GM12873 (cell line): ENCODE results near the gene GSG1.

Experiments
- CTCF ChIP-seq: IDR thresholded peaks from 2 replicates; pipeline ENCODE4 v1.5.1; 2012; ENCODE audit warnings: low read depth, mild to moderate bottlenecking, moderate library complexity, low read length, control low read depth; ENCODE audit not compliant: insufficient read depth; ENCODE audit errors: missing control alignments

GSG1 gene

GRCh38 chr12:13079440-13079906 is 24.0 kb downstream of the GSG1 start:
- no peak for TF ChIP-seq CTCF

GRCh38 chr12:13075786-13076570 is 27.5 kb downstream of the GSG1 start:
- TF ChIP-seq CTCF = no peak

- TF ChIP-seq CTCF = no peak
These were observed 28.4 kb downstream of the GSG1 start for GRCh38 chr12:13075118-13075480.

GRCh38 chr12:13074396-13075117 is 28.9 kb downstream of the GSG1 start:
- TF ChIP-seq CTCF = no peak

GRCh38 chr12:13073173-13073572 is 30.3 kb downstream of the GSG1 start:
- TF ChIP-seq CTCF = no peak

GRCh38 chr12:13071305-13072280 is 31.9 kb downstream of the GSG1 start:
- TF ChIP-seq CTCF = no peak
